ENCODE measurements around the gene CACNB2. TPM values are rescaled to one million over a fixed set of nuclear protein-coding genes. Genes with fewer than 3 reads are reported as not detected.

CACNB2 gene
- total RNA-seq, 1 donor from 2014 or later, result 2.2 TPM

- no peak overlapping the region for H3K4me3 Mint-ChIP-seq
- DNase-seq (ENCODE audit: low read depth, low spot score), result no peak
- no peak overlapping the region for H3K27ac Mint-ChIP-seq (ENCODE audit: unreplicated experiment)
- H3K4me1 Mint-ChIP-seq, result no peaks in the 10 kb centered on the region
- no peaks in the 10 kb centered on the region for H3K36me3 Mint-ChIP-seq (ENCODE audit: low read depth)
- H3K27me3 Mint-ChIP-seq (ENCODE audit: low read depth), result peaks cover 3% of the 10 kb centered on the region
- no peaks in the 10 kb centered on the region for H3K9me3 Mint-ChIP-seq
- TF ChIP-seq CTCF (conservative IDR thresholded peaks at IDR 0.05), result peak; percentile 61
Observed at GRCh38 chr10:18216482-18216881, 76.3 kb downstream of the CACNB2 start.

DNA sequence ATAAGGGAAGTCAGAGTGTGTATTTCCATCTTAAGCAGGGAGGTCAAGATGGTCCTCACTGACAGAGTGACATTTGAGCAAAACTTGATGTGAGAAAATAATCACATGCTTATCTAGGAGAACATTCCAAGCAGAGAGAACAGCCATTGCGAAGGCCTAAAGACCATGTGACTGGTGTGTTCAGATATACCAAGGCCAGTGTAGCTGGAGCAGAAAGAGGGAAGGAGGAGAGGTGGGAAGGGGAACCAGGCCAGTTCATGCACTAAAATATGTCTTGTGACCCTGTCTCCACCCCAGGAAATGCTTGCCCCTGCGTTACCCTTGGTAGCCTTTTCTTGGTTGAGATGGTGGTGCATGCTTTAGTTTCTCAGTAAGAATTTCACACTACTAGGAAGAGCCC is 77.4 kb downstream of the CACNB2 start:
- Mint-ChIP-seq H3K9me3 (no peaks in the 10 kb centered on the region), H3K36me3 (ENCODE audit: low read depth) (no peaks in the 10 kb centered on the region), H3K27ac (ENCODE audit: unreplicated experiment) (no peak overlapping the region), H3K4me3 (no peak overlapping the region), H3K4me1 (no peaks in the 10 kb centered on the region), H3K27me3 (ENCODE audit: low read depth) (peaks cover 3% of the 10 kb centered on the region)
- DNase-seq (ENCODE audit: low read depth, low spot score), result no peak
- no peak for TF ChIP-seq CTCF (conservative IDR thresholded peaks at IDR 0.05)

- Mint-ChIP-seq H3K9me3 (no peaks in the 10 kb centered on the region), H3K27ac (ENCODE audit: unreplicated experiment) (no peak overlapping the region), H3K27me3 (ENCODE audit: low read depth) (peaks cover 3% of the 10 kb centered on the region), H3K36me3 (ENCODE audit: low read depth) (no peaks in the 10 kb centered on the region), H3K4me3 (no peak overlapping the region), H3K4me1 (no peaks in the 10 kb centered on the region)
- DNase-seq (ENCODE audit: low read depth, low spot score), result no peak
- TF ChIP-seq CTCF (conservative IDR thresholded peaks at IDR 0.05), result no peak
Observed at GRCh38 chr10:18219146-18219545, 78.9 kb downstream of the CACNB2 start.

DNA sequence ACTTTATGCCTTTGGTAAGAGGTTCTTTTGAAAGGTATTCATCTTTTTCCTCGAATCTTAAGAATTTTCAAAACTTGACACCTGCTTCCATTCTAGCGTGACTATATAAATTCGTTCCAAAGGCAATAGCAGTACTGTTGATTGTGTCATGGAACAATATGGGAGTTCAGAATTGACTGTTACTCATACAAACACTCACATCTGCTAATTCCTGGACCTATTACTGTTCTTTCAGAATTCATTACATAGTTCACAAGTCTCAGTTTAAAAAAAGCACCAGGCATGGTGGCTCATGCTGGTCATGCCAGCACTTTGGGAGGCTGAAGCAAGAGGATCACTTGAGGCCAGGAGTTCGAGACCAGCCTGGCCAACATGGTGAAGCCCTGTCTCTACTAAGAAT is 80.9 kb downstream of the CACNB2 start:
- Mint-ChIP-seq H3K9me3 (no peaks in the 10 kb centered on the region), H3K27ac (ENCODE audit: unreplicated experiment) (no peak overlapping the region), H3K27me3 (ENCODE audit: low read depth) (no peaks in the 10 kb centered on the region), H3K4me1 (no peaks in the 10 kb centered on the region), H3K4me3 (no peak overlapping the region), H3K36me3 (ENCODE audit: low read depth) (no peaks in the 10 kb centered on the region)
- no peak for DNase-seq (ENCODE audit: low read depth, low spot score)
- TF ChIP-seq CTCF (conservative IDR thresholded peaks at IDR 0.05), result no peak

DNA sequence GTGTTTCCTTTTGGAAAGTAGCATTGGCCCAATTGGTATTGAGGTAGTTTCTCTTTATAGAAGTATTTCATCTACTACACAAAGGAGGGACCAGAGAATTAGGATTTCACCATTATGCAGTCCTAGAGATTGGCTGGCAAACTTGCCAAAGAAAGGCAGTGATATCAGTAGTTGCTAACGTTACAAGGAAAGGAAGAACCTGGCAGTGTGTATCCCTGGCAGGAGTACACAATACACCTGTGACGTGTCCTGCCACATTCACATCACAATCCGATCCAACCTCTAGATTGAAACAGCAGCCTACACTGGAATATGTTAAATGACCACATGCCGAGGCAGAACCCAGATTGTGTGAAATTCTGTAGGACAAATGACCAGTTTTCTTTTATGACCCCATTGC is 81.7 kb downstream of the CACNB2 start:
- H3K9me3 Mint-ChIP-seq, result no peaks in the 10 kb centered on the region
- no peak overlapping the region for H3K27ac Mint-ChIP-seq (ENCODE audit: unreplicated experiment)
- no peaks in the 10 kb centered on the region for H3K27me3 Mint-ChIP-seq (ENCODE audit: low read depth)
- no peak for DNase-seq (ENCODE audit: low read depth, low spot score)
- H3K36me3 Mint-ChIP-seq (ENCODE audit: low read depth), result no peaks in the 10 kb centered on the region
- TF ChIP-seq CTCF (conservative IDR thresholded peaks at IDR 0.05), result no peak
- H3K4me3 Mint-ChIP-seq, result no peak overlapping the region
- no peaks in the 10 kb centered on the region for H3K4me1 Mint-ChIP-seq

- Mint-ChIP-seq H3K4me1 (no peaks in the 10 kb centered on the region), H3K36me3 (ENCODE audit: low read depth) (no peaks in the 10 kb centered on the region)
Observed at GRCh38 chr10:18222866-18223265, 82.6 kb downstream of the CACNB2 start.

More at GRCh38 chr10:18222866-18223265, 82.6 kb downstream of the CACNB2 start:
- DNase-seq (ENCODE audit: low read depth, low spot score), result no peak
- H3K27me3 Mint-ChIP-seq (ENCODE audit: low read depth), result peaks cover 7% of the 10 kb centered on the region
- no peak for TF ChIP-seq CTCF (conservative IDR thresholded peaks at IDR 0.05)
- no peaks in the 10 kb centered on the region for H3K9me3 Mint-ChIP-seq
- no peak overlapping the region for H3K27ac Mint-ChIP-seq (ENCODE audit: unreplicated experiment)
- no peak overlapping the region for H3K4me3 Mint-ChIP-seq
